Prostate gland (tissue), 2 donors: Measurements from ENCODE around the gene HBE1. TPM values are rescaled to one million over a fixed set of nuclear protein-coding genes. Genes with fewer than 3 reads are reported as not detected.

Experiments
- DNase-seq: peaks from one replicate; pipeline ENCODE4 v3.0.0-alpha.2; 2019; ENCODE audit warnings: low spot score
- H3K27ac ChIP-seq, 2 donors: fragments of 200-600 bp; sonication (generic); 2 replicates each; pipeline ENCODE4 v1.5.1; 2017 to 2019
- H3K27me3 ChIP-seq: fragments of 200-600 bp; sonication (generic); replicated peaks from 2 replicates; pipeline ENCODE4 v1.5.1; 2019; ENCODE audit not compliant: insufficient read depth
- H3K36me3 ChIP-seq, 2 donors: fragments of 200-600 bp; sonication (generic); 1 replicate in 1 of 2; 2 replicates in 1 of 2; pipeline versions ENCODE4 v1.5.1 to v1.8.1; 2017 to 2019
- H3K4me1 ChIP-seq: fragments of 200-600 bp; sonication (generic); replicated peaks from 2 replicates; pipeline ENCODE4 v1.5.1; 2019
- H3K4me3 ChIP-seq, 2 donors: fragments of 200-600 bp; sonication (generic); 2 replicates each; pipeline ENCODE4 v1.5.1; 2017 to 2019
- H3K9me3 ChIP-seq: fragments of 200-600 bp; sonication (generic); 2 replicates; pipeline ENCODE4 v1.5.1; 2017
- CTCF ChIP-seq, 4 experiments: fragments of 200-600 bp in 2 of 4; fragments of 450-650 bp in 2 of 4; sonication (generic) in 2 of 4; IDR thresholded peaks; 1 replicate in 3 of 4; 2 replicates in 1 of 4; pipeline ENCODE4 v1.5.1; 2016 to 2019; ENCODE audit warnings: antibody characterized with exemption in 4 of 4, mild to moderate bottlenecking in 2 of 4, moderate library complexity in 2 of 4
- POLR2A ChIP-seq: fragments of 450-650 bp; IDR thresholded peaks from one replicate; pipeline ENCODE4 v1.6.1; 2016; ENCODE audit warnings: antibody characterized with exemption, mild to moderate bottlenecking
- POLR2AphosphoS5 ChIP-seq: sonication (generic); formaldehyde crosslinking; IDR thresholded peaks from one replicate; pipeline ENCODE4 v1.6.1; 2017; ENCODE audit warnings: antibody characterized with exemption
- WGBS: methylation state at CpG from one replicate; pipeline ENCODE4 v1.1.5; 2018; 5-methylcytosine and 5-hydroxymethylcytosine counted together
- intact Hi-C: fragments of 100-400 bp; cut with DNase I; formaldehyde crosslinking; loops from one replicate; pipeline ENCODE4 v1.14.2; 2022
- total RNA-seq, 2 donors: library from RNA; depleted of rRNA; stranded (reverse); fragments of >200 nt; gene quantifications; one replicate each; pipeline ENCODE4 v1.1.0, GENCODE V29; 2016

Gene HBE1
- total RNA-seq, 2 donors from 2014 or later = not detected

GRCh38 chr11:5288108-5288905 is 18.6 kb upstream of the HBE1 start:
- no peak for TF ChIP-seq POLR2AphosphoS5
- no peak for TF ChIP-seq POLR2A
- TF ChIP-seq CTCF (IDR thresholded peaks at IDR 0.05) = no peak
- Histone ChIP-seq H3K27me3 (no peaks in the 10 kb centered on the region), H3K4me3 (no peak overlapping the region), H3K27ac (no peak overlapping the region), H3K9me3 (no peaks in the 10 kb centered on the region), H3K4me1 (no peaks in the 10 kb centered on the region), H3K36me3 (no peaks in the 10 kb centered on the region)
- 85% methylated on average over 7 of the region's 7 CpGs for WGBS
- no peak for DNase-seq
- intact Hi-C loops = no loop called here

- intact Hi-C loops = no loop called here
- H3K27ac ChIP-seq = no peak overlapping the region
- H3K9me3 ChIP-seq = no peaks in the 10 kb centered on the region
These were observed 17.2 kb upstream of the HBE1 start for GRCh38 chr11:5286901-5287300.

GRCh38 chr11:5286351-5286750 is 16.6 kb upstream of the HBE1 start:
- Histone ChIP-seq H3K9me3 (no peaks in the 10 kb centered on the region), H3K36me3 (no peaks in the 10 kb centered on the region)
- WGBS = 48% methylated on average over 1 of the region's 1 CpG

More at GRCh38 chr11:5286901-5287300, 17.2 kb upstream of the HBE1 start:
- no peaks in the 10 kb centered on the region for H3K36me3 ChIP-seq
- WGBS = 73% methylated on average over 3 of the region's 3 CpGs
- no peak overlapping the region for H3K4me3 ChIP-seq
- H3K4me1 ChIP-seq = no peaks in the 10 kb centered on the region
- no peak for DNase-seq
- TF ChIP-seq POLR2AphosphoS5 = no peak
- no peaks in the 10 kb centered on the region for H3K27me3 ChIP-seq

GRCh38 chr11:5285703-5286340 is 16.1 kb upstream of the HBE1 start:
- intact Hi-C loops = no loop called here
- Histone ChIP-seq H3K27me3 (no peaks in the 10 kb centered on the region), H3K27ac (no peak overlapping the region), H3K4me3 (no peak overlapping the region), H3K36me3 (no peaks in the 10 kb centered on the region), H3K4me1 (no peaks in the 10 kb centered on the region), H3K9me3 (no peaks in the 10 kb centered on the region)
- 80% methylated on average over 4 of the region's 4 CpGs for WGBS
- TF ChIP-seq POLR2AphosphoS5 = no peak
- DNase-seq = no peak

More at GRCh38 chr11:5286351-5286750, 16.6 kb upstream of the HBE1 start:
- H3K27ac ChIP-seq = no peak overlapping the region
- intact Hi-C loops = no loop called here
- no peaks in the 10 kb centered on the region for H3K27me3 ChIP-seq
- H3K4me1 ChIP-seq = no peaks in the 10 kb centered on the region
- H3K4me3 ChIP-seq = no peak overlapping the region
- no peak for DNase-seq
- no peak for TF ChIP-seq CTCF (IDR thresholded peaks at IDR 0.05)
- TF ChIP-seq POLR2AphosphoS5 = no peak
- no peak for TF ChIP-seq POLR2A

GRCh38 chr11:5284637-5285036 is 14.9 kb upstream of the HBE1 start:
- H3K9me3 ChIP-seq = no peaks in the 10 kb centered on the region
- no peak overlapping the region for H3K4me3 ChIP-seq
- no peaks in the 10 kb centered on the region for H3K36me3 ChIP-seq
- 84% methylated on average over 2 of the region's 2 CpGs for WGBS
- intact Hi-C loops = no loop called here
- no peaks in the 10 kb centered on the region for H3K4me1 ChIP-seq
- no peak overlapping the region for H3K27ac ChIP-seq
- TF ChIP-seq POLR2A (no peak), CTCF (IDR thresholded peaks at IDR 0.05) (no peak), POLR2AphosphoS5 (no peak)
- no peaks in the 10 kb centered on the region for H3K27me3 ChIP-seq
- DNase-seq = no peak

- WGBS = 72% methylated on average over 1 of the region's 1 CpG
These were observed 14.1 kb upstream of the HBE1 start for GRCh38 chr11:5283882-5284281.

More at GRCh38 chr11:5283882-5284281, 14.1 kb upstream of the HBE1 start:
- TF ChIP-seq POLR2AphosphoS5 (no peak), POLR2A (no peak), CTCF (IDR thresholded peaks at IDR 0.05) (no peak)
- Histone ChIP-seq H3K4me1 (no peaks in the 10 kb centered on the region), H3K36me3 (no peaks in the 10 kb centered on the region), H3K4me3 (no peak overlapping the region), H3K27ac (no peak overlapping the region), H3K9me3 (no peaks in the 10 kb centered on the region), H3K27me3 (no peaks in the 10 kb centered on the region)
- no peak for DNase-seq
- intact Hi-C loops = no loop called here
